Lung (tissue), 12 donors: ENCODE results near the gene SYNE1. TPM values are rescaled to one million over a fixed set of nuclear protein-coding genes. Genes with fewer than 3 reads are reported as not detected.

ENCODE experiments used
- ATAC-seq: fragments of 200-7000 bp; cut with Tn5 transposase; one replicate; pipeline ENCODE4 v1.9.1; 2020; ENCODE audit warnings: moderate number of reproducible peaks; ENCODE audit not compliant: insufficient read depth, low FRiP score
- DNase-seq, 3 donors: peaks; one replicate each; pipeline ENCODE4 v3.0.0-alpha.2; 2013 to 2017
- H3K27ac ChIP-seq, 2 donors: one replicate each; pipeline ENCODE4 v1.5.1; 2013; ENCODE audit warnings: mild to moderate bottlenecking in 2 of 2, moderate library complexity in 2 of 2, control low read depth in 1 of 2, inconsistent platforms in 1 of 2, low read depth in 1 of 2, low read length in 1 of 2
- H3K27me3 ChIP-seq, 3 donors: one replicate each; pipeline ENCODE4 v1.5.1; 2013; ENCODE audit warnings: low read length in 2 of 3; ENCODE audit not compliant: control insufficient read depth in 3 of 3, insufficient read depth in 3 of 3
- H3K36me3 ChIP-seq, 4 donors: one replicate each; pipeline ENCODE4 v1.5.1; 2013; ENCODE audit warnings: low read length in 4 of 4, mild to moderate bottlenecking in 1 of 4, moderate library complexity in 1 of 4; ENCODE audit not compliant: control insufficient read depth in 4 of 4, insufficient read depth in 4 of 4
- H3K4me1 ChIP-seq, 5 donors: one replicate each; pipeline ENCODE4 v1.5.1; 2013; ENCODE audit warnings: low read length in 5 of 5, mild to moderate bottlenecking in 2 of 5, moderate library complexity in 1 of 5; ENCODE audit not compliant: control insufficient read depth in 5 of 5, insufficient read depth in 5 of 5
- H3K4me3 ChIP-seq: one replicate; pipeline ENCODE4 v1.5.1; 2013; ENCODE audit warnings: mild to moderate bottlenecking, control low read depth, moderate library complexity
- H3K9ac ChIP-seq, 2 donors: one replicate each; pipeline ENCODE4 v1.5.1; 2013; ENCODE audit warnings: low read length in 2 of 2, control low read depth in 1 of 2; ENCODE audit not compliant: insufficient read depth in 1 of 2
- H3K9me3 ChIP-seq, 4 donors: one replicate each; pipeline ENCODE4 v1.5.1; 2013; ENCODE audit warnings: low read length in 3 of 4, mild to moderate bottlenecking in 1 of 4, moderate library complexity in 1 of 4; ENCODE audit not compliant: control insufficient read depth in 4 of 4, insufficient read depth in 3 of 4
- CTCF ChIP-seq: IDR thresholded peaks from 2 replicates; pipeline ENCODE4 v1.5.1; 2012; ENCODE audit warnings: mild to moderate bottlenecking; ENCODE audit errors: control extremely low read depth, extremely low read depth
- WGBS, 2 donors: extraction: QIAGEN DNeasy Blood & Tissue Kit; methylation state at CpG; one replicate each; pipeline ENCODE4 v1.1.7; 2013; 5-methylcytosine and 5-hydroxymethylcytosine counted together
- polyA plus RNA-seq, 2 donors: library from polyadenylated mRNA; stranded (reverse); fragments of 200-250 nt; gene quantifications; one replicate each; pipeline ENCODE4 v1.2.1, GENCODE V29; 2013
- total RNA-seq, 2 donors: library from RNA; depleted of rRNA in 1 of 2; stranded (reverse); fragments of >200 nt in 1 of 2; gene quantifications; one replicate each; pipeline ENCODE4 v1.2.1, GENCODE V29; 2014 to 2021
- donor health status: control.
- donor health status: control.
- donor health status: Bipolar disorder and iron deficiency.
- donor health status: healthy.
- donor health status: DM: yes; HTN: yes; CAD: no.

SYNE1 gene
- total and polyA plus RNA-seq, 4 donors, result 26.4 to 352 (median 131) TPM

- 16 to 36% methylated on average over 2 of the region's 2 CpGs for WGBS, 2 donors
- no peak overlapping the region for H3K27ac ChIP-seq
- no peaks in the 10 kb centered on the region for H3K27me3 ChIP-seq
- no peak overlapping the region for H3K4me3 ChIP-seq
- DNase-seq, result peak in 1 of 3 donors; percentile 21
- no peak for TF ChIP-seq CTCF
- no peaks in the 10 kb centered on the region for H3K4me1 ChIP-seq
- no peak for ATAC-seq
- H3K9me3 ChIP-seq, result no peaks in the 10 kb centered on the region
- peaks cover 25 to 63% (median 32%) of the 10 kb centered on the region in 4 donors for H3K36me3 ChIP-seq
- no peak overlapping the region for H3K9ac ChIP-seq
Measured at GRCh38 chr6:152356662-152357061, 280.5 kb downstream of the SYNE1 start.

- Histone ChIP-seq H3K36me3 (peaks cover 23 to 64% (median 32%) of the 10 kb centered on the region in 4 donors), H3K27ac (no peak overlapping the region), H3K4me1 (peaks cover 0 to 1% (median 0%) of the 10 kb centered on the region in 5 donors), H3K4me3 (no peak overlapping the region), H3K9me3 (no peaks in the 10 kb centered on the region), H3K27me3 (no peaks in the 10 kb centered on the region), H3K9ac (no peak overlapping the region)
- no peak for ATAC-seq
- TF ChIP-seq CTCF, result no peak
- no peak for DNase-seq
- WGBS, 2 donors, result 43 to 60% methylated on average over 1 of the region's 1 CpG
Measured at GRCh38 chr6:152356016-152356415, 281.1 kb downstream of the SYNE1 start.

- Histone ChIP-seq H3K27me3 (no peaks in the 10 kb centered on the region), H3K4me3 (no peak overlapping the region), H3K27ac (no peak overlapping the region), H3K4me1 (peaks cover 0 to 6% (median 0%) of the 10 kb centered on the region in 5 donors), H3K9me3 (no peaks in the 10 kb centered on the region), H3K9ac (no peak overlapping the region), H3K36me3 (peaks cover 20 to 65% (median 31%) of the 10 kb centered on the region in 4 donors)
- TF ChIP-seq CTCF, result no peak
- DNase-seq (no peak), ATAC-seq (no peak)
Measured at GRCh38 chr6:152355166-152355565, 282.0 kb downstream of the SYNE1 start.

- H3K9me3 ChIP-seq, result no peaks in the 10 kb centered on the region
- TF ChIP-seq CTCF, result no peak
- ATAC-seq, result no peak
- 87 to 90% methylated on average over 6 of the region's 6 CpGs for WGBS, 2 donors
- no peak for DNase-seq
- peaks cover 0 to 6% (median 0%) of the 10 kb centered on the region in 5 donors for H3K4me1 ChIP-seq
- H3K27me3 ChIP-seq, result no peaks in the 10 kb centered on the region
- H3K36me3 ChIP-seq, result peaks cover 24 to 64% (median 39%) of the 10 kb centered on the region in 4 donors
- H3K27ac ChIP-seq, result no peak overlapping the region
- H3K4me3 ChIP-seq, result no peak overlapping the region
- no peak overlapping the region for H3K9ac ChIP-seq
Measured at GRCh38 chr6:152353440-152353839, 283.7 kb downstream of the SYNE1 start.
